ENCODE results near the gene SMG6. TPM values are rescaled to one million over a fixed set of nuclear protein-coding genes. Genes with fewer than 3 reads are reported as not detected.

Gene SMG6
- total RNA-seq, 1 experiment from 2014 or later: 36.1 TPM

DNA sequence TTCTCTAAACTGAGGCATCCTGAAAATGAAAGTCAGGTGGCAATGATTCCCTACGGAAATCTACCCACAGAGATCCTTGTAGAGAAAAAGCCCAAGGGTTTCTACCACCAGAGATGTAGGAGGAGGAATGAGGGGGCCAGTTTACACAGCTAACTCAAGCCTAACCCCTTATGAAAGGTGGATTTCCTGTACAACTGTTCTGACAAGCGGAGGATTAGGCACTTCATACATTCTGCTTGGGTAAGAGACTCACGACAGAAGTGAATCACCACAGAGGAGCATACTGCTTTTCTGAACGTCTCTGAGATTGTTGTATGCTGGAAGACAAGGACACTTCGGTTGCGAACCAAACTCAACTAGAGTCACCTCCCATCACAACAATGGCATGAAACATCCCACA lies 72.7 kb downstream of the SMG6 start:
- H3K36me3 ChIP-seq (ENCODE audit: insufficient read depth, low read length, poor library complexity, severe bottlenecking): no peaks in the 10 kb centered on the region
- no peaks in the 10 kb centered on the region for H3K27me3 ChIP-seq (replicated peaks; ENCODE audit: insufficient read depth, low read depth, low read length, poor library complexity)
- intact Hi-C loops (cut with micrococcal nuclease; ENCODE audit: unreplicated experiment): no loop called here
- TF ChIP-seq EZH2 (IDR thresholded peaks at IDR 0.05; ENCODE audit: borderline replicate concordance, low read depth, low read length, poor library complexity, severe bottlenecking) (no peak), CTCF (conservative IDR thresholded peaks at IDR 0.05; ENCODE audit: low read depth, low read length) (no peak)
- no peak overlapping the region for H3K27ac ChIP-seq (ENCODE audit: low read depth, low read length, poor library complexity, severe bottlenecking)
- no peaks in the 10 kb centered on the region for H3K9me3 ChIP-seq (ENCODE audit: low read depth, low read length, poor library complexity, severe bottlenecking)
- no TSS peak for BruUV-seq (replicated peaks)
- DNase-seq (ENCODE audit: low spot score): no peak
- peaks cover 17% of the 10 kb centered on the region for H3K4me1 ChIP-seq (ENCODE audit: insufficient read depth, low read length, poor library complexity, severe bottlenecking)
- H3K4me3 ChIP-seq (ENCODE audit: low read depth, low read length, poor library complexity, severe bottlenecking): no peak overlapping the region
- ChIA-PET POLR2A (ENCODE audit: low non-redundant PET) (no interaction called here), CTCF (interaction anchor here (0.6 to 1.4 kb wide), 7 partner anchors 13 to 322 kb away, joined by 3 to 13 read pairs (median 4); partner anchors contain the start of gene HIC1)

GRCh38 chr17:2227025-2227699 lies 76.4 kb downstream of the SMG6 start:
- no TSS peak for BruUV-seq (replicated peaks)
- H3K36me3 ChIP-seq (ENCODE audit: insufficient read depth, low read length, poor library complexity, severe bottlenecking): peaks cover 2% of the 10 kb centered on the region
- H3K4me3 ChIP-seq (ENCODE audit: low read depth, low read length, poor library complexity, severe bottlenecking): no peak overlapping the region
- no peak overlapping the region for H3K27ac ChIP-seq (ENCODE audit: low read depth, low read length, poor library complexity, severe bottlenecking)
- peaks cover 13% of the 10 kb centered on the region for H3K4me1 ChIP-seq (ENCODE audit: insufficient read depth, low read length, poor library complexity, severe bottlenecking)
- no peaks in the 10 kb centered on the region for H3K9me3 ChIP-seq (ENCODE audit: low read depth, low read length, poor library complexity, severe bottlenecking)
- ChIA-PET POLR2A (ENCODE audit: low non-redundant PET) (no interaction called here), CTCF (no interaction called here)
- no peak for DNase-seq (ENCODE audit: low spot score)
- intact Hi-C loops (cut with micrococcal nuclease; ENCODE audit: unreplicated experiment): no loop called here
- TF ChIP-seq CTCF (conservative IDR thresholded peaks at IDR 0.05; ENCODE audit: low read depth, low read length) (no peak), EZH2 (IDR thresholded peaks at IDR 0.05; ENCODE audit: borderline replicate concordance, low read depth, low read length, poor library complexity, severe bottlenecking) (no peak)
- no peaks in the 10 kb centered on the region for H3K27me3 ChIP-seq (replicated peaks; ENCODE audit: insufficient read depth, low read depth, low read length, poor library complexity)

DNA sequence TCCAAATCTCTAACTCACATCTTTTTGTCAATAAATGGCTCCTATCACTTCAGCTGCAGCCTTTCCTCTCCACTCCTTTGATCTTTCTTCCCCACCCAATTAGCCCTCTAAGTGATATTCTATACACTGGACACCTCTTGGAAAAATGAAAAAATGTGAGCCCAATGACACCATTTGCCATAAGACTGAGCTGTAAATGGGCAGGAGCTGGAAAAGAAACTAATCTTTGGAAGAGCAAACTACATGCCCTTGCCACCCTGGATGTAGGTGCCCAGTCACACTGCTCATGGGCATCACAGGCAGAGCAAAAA lies 80.0 kb downstream of the SMG6 start:
- no peak for TF ChIP-seq CTCF (conservative IDR thresholded peaks at IDR 0.05; ENCODE audit: low read depth, low read length)
- no peak for TF ChIP-seq EZH2 (IDR thresholded peaks at IDR 0.05; ENCODE audit: borderline replicate concordance, low read depth, low read length, poor library complexity, severe bottlenecking)
- Histone ChIP-seq H3K27ac (ENCODE audit: low read depth, low read length, poor library complexity, severe bottlenecking) (no peak overlapping the region), H3K4me1 (ENCODE audit: insufficient read depth, low read length, poor library complexity, severe bottlenecking) (peaks cover 9% of the 10 kb centered on the region), H3K36me3 (ENCODE audit: insufficient read depth, low read length, poor library complexity, severe bottlenecking) (peaks cover 2% of the 10 kb centered on the region), H3K4me3 (ENCODE audit: low read depth, low read length, poor library complexity, severe bottlenecking) (no peak overlapping the region), H3K9me3 (ENCODE audit: low read depth, low read length, poor library complexity, severe bottlenecking) (no peaks in the 10 kb centered on the region), H3K27me3 (replicated peaks; ENCODE audit: insufficient read depth, low read depth, low read length, poor library complexity) (no peaks in the 10 kb centered on the region)
- CTCF ChIA-PET: no interaction called here
- no TSS peak for BruUV-seq (replicated peaks)
- DNase-seq (ENCODE audit: low spot score): no peak
- intact Hi-C loops (cut with micrococcal nuclease; ENCODE audit: unreplicated experiment): no loop called here
- POLR2A ChIA-PET (ENCODE audit: low non-redundant PET): interaction anchor here (0.7 kb wide), 1 partner anchor 16 kb away, joined by 4 read pairs; no protein-coding TSS in a partner anchor
